Forelimb muscle (tissue), 1 donor: ENCODE data around the gene SHISA9. TPM values are rescaled to one million over a fixed set of nuclear protein-coding genes. Genes with fewer than 3 reads are reported as not detected.

Experiments used
- DNase-seq: peaks from one replicate; pipeline ENCODE4 v3.0.0-alpha.2; 2013; ENCODE audit warnings: low read depth
- polyA plus RNA-seq: library from polyadenylated mRNA; unstranded; fragments of 120-200 nt; gene quantifications from one replicate; pipeline ENCODE4 v1.2.1, GENCODE V29; 2013; ENCODE audit not compliant: insufficient read length

Gene SHISA9
- polyA plus RNA-seq, 1 donor, result 0.13 TPM

DNA sequence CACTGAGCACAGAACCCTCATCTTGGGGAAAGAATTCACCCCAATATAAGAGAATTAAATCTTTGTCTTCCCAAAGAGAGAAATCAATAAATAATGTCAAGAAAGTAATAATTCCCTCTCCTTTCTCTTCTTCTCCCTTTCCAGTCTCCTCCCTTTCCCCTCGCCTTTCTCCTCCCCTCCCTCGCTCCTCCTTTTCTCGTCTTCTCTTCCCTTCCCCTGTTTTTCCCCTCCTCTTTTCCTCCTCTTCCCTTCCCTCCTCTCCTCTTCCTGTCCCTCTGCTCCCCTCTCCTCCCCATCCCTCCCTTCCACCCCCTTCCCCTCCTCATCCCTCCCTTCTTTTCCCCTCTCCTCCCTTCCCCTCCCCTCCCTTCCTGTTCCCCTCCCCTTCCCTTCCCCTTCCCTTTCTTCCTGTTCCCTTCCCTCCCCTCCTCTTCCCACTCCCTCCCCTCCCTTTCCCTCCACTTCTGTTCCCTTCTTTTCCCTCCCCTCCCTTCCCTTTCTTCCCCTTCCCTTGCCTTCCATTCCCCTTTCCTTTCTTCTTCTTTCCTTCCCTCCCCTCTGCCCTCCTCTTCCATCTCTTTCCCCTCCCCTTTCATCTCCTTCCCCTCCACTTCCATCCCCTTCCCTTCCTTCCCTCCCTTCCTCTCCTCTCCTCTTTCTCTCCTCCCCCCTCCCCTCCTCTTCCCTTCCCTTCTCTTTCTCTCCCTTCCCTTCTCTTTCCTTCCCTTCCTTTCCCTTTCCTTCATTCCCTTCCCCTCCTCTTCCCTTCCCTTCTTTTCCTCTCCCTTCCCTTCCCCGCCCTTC lies 363.6 kb downstream of the SHISA9 start:
- no peak for DNase-seq

DNA sequence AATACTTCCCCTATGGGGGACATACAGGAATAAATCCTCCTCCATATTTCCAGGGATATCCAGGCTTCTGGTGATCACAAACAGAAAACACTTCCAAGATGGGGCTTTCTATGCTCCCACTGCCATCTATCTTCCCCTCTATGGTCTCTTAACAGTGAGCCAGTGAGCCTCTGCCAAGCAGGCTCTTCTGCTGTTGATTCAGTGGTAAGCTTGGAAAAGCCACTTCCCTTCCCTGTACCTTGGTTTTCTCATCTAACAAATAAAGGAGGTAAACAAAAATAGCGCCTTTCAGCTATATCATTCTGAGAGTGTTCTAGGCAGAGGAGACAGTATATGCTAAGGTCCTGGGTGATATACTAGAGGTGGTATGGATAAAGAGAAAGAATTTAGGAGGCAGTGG lies 368.0 kb downstream of the SHISA9 start:
- DNase-seq, result no peak

- DNase-seq, result no peak
Observed at GRCh38 chr16:13269905-13270528, 368.6 kb downstream of the SHISA9 start.

GRCh38 chr16:13270602-13271001 lies 369.2 kb downstream of the SHISA9 start:
- no peak for DNase-seq

GRCh38 chr16:13289515-13289914 lies 388.1 kb downstream of the SHISA9 start:
- no peak for DNase-seq

Other genes with a start within 250 kb of the SHISA9 start
- gene CPPED1, start 97.7 kb upstream of the SHISA9 start, polyA plus RNA-seq, result 7.0 TPM